RPMI7951 (cell line): ENCODE results near the gene SNX2. TPM values are rescaled to one million over a fixed set of nuclear protein-coding genes. Genes with fewer than 3 reads are reported as not detected.
"Not testable (repeated sequence)": the region's sequence is repeated elsewhere in the genome, so short reads cannot be mapped to it uniquely, and the experiment has no call there.

Source experiments
- DNase-seq: peaks from one replicate; pipeline ENCODE4 v3.0.0-alpha.2; 2012; ENCODE audit warnings: low read depth
- total RNA-seq: library from RNA; depleted of rRNA; stranded (reverse); fragments of >200 nt; shearing (Covaris generic); gene quantifications from 2 replicates; pipeline ENCODE4 v1.2.3, GENCODE V29; 2014; rRNA removed

The SNX2 gene
- total RNA-seq, 1 experiment from 2014 or later, result 68.2 TPM

GRCh38 chr5:122844136-122844909 lies 69.4 kb downstream of the SNX2 start:
- DNase-seq, result peak; percentile 8

DNA sequence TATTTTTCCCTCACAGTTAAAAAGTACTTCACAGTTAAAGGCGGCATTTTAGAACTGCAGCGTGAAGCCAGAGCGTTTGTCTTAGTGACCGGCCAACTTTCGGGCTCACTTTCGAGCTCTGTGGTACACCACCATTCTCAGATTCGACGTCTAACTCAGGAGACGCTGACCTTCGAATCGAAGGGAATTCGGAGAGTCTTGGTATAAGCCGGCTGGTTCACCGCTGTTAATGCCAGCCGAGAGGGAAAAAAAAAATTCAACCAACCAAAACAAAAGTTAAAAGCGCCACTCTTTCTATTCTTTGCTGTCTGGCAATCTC lies 70.0 kb downstream of the SNX2 start:
- no peak for DNase-seq

DNA sequence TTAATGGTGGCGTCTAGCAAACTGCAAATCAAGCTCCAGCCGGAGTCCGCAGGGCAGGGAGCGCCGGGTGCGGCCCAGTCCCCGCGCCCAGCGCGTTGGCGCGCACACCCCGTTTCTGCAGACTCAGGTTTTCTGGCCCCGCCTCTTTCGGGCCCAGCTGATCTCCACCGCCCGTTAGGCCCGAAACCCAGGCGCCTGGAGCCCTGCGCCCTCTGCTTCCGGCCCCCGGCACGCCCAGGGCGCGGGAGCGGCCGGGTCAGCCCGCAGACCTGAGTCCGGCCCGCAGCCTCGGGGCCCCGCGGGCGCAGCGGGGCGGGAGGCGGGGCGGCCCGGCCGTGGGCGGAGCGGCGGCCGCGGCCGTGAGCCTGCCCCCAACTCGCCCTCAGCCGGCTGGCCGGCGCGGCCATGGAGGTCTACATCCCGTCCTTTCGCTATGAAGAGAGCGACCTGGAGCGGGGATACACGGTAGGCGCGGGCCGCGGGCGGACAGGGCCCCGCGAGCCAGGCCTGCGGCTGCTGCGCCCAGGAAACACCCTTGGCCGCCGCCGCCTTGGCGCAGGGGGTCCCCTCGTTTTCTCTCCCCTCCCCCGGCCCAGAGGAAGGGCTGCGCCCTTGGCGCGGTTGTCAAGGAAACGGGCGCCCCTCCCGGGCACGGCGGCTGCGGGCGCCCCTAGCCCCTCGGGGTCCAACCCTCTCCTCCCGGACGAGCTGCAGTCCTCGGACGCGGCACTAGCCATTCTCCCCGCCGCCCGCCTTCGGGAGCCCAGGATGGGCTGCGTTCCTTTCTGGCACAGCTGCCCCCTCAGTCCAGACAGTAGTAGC lies 70.6 kb downstream of the SNX2 start, which contains the start of gene SNX24:
Gene SNX24, plus strand, starts transcription at position 385 of the 822 bp plus-strand sequence. Its CDS starts 21 bp downstream, at position 406.
- peak; percentile 78 for DNase-seq

- DNase-seq, result peak; percentile 49
Measured at GRCh38 chr5:122846051-122846550, 71.2 kb downstream of the SNX2 start.

DNA sequence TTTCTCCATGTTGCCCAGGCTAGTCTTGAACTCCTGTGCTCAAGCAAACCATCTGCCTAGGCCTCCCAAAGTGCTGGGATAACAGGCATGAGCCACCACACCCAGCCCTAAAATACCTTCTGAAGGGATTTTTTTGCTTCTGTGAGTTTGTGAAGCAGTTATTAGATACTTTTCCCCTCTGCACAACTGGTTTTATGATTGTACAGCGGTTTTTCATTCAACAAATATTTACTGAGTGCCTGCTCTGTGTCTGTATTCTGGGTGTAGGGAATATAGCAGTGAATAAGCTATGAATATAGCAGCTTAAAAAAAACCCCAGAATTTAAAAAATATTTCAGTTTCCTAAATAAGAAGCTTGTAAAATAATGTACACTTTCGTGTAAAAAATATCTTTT lies 72.8 kb downstream of the SNX2 start:
- DNase-seq, result no peak

- no peak for DNase-seq
Measured at GRCh38 chr5:122849771-122850170, 74.9 kb downstream of the SNX2 start.

GRCh38 chr5:122857538-122857937 lies 82.7 kb downstream of the SNX2 start:
- DNase-seq, result not testable (repeated sequence)

GRCh38 chr5:122858451-122858850 lies 83.6 kb downstream of the SNX2 start:
- DNase-seq, result no peak

DNA sequence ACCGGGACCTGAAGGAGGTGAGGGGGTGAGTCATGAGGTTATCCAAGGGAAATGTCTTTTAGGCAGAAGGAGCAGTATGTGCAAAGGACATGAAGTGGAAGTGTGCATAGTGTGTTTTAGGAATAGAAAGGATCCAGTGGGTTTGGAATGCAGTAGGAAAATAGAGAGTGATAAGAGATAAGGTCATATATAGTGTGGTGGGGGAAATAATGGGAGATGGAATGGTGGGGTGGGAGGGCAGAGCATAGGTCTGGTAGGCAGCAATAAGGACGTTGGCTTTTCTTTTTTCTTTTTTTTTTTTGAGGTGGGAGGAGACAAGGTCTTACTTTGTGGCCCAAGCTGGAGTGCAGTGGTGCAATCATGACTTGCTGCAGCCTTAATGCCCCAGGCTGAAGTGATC lies 88.4 kb downstream of the SNX2 start:
- no peak for DNase-seq

- DNase-seq, result no peak
Measured at GRCh38 chr5:122863721-122864120, 88.8 kb downstream of the SNX2 start.

GRCh38 chr5:122864400-122864799 lies 89.5 kb downstream of the SNX2 start:
- no peak for DNase-seq

GRCh38 chr5:122864842-122865241 lies 90.0 kb downstream of the SNX2 start:
- no peak for DNase-seq

DNA sequence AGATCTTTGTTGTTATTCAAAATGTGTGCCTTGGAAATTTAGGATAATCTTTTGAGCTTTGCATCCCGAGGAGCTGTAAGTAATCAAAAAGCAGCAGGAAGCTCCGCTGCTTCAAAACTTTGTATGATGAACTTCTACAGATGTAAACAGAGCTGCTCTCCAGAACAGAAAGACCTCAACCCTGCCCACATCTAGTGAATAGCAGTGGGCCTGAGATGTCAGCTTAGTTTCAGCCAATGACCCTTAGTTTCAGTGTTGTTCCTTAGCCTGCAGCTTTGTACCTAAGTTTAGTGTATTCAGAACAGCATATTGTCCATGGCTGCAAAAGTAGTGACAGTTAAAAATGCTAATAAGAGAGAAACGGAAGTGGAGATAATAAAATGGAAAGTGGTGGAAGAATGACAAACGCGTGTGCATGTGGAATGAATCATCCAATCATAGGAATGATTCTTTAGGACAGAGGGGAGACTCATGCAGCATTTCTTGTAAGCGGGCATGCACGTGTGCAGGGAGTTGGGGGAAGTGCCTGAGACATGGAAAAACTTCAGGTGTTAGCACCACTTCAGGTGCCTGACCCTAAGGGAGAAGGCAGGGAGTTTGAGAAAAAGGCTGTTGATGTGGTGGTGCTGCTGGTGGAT lies 95.5 kb downstream of the SNX2 start:
- no peak for DNase-seq

DNA sequence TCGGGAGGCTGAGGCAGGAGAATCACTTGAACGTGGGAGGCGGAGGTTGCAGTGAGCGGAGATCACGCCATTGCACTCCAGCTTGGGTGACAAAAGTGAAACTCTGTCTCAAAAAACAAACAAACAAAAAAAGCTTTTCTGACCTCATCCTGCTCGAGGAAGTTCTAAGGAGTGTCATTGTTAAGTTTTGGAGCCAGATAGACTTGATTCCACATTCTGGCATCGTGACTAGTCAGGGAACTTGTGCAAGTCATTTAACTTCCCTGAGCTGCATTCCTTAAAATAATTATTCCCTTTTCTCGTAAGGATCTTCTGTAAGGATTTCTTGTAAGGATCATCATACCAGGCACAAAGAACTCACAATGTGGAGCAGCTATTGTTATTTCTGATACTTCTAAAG lies 96.8 kb downstream of the SNX2 start:
- DNase-seq, result no peak

DNA sequence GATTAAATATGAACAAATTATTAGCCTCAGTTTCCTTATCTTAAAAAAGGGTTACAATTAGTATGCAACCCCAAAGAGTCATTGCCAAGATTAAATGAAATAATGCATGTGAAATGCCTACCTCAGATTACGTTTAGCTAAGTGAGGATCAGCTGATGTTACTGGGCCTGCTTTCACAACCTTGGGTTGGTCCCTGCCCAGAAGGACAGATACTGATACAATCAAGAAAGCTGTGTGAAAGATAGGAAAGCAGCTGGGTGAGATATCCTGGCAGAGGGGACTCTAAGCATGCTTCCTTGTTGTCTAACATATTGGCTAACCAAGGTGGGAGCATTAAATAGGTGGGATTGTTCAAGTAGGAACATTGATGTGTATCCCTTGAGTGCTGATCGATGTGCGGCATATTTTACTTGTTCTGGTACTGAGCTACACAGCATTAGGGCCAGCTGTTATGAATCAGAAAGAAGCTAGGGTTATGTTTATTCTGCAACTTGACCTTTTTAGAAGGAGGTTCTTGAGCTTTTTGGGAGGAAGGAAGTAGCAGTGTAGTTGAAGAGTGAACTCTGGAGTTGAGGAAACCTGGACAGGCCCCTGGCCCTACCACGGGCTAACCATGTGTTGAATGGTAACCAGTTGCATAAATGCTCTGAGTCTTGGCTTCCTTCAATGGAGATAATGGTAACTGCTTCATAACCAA lies 99.4 kb downstream of the SNX2 start:
- DNase-seq, result no peak

DNA sequence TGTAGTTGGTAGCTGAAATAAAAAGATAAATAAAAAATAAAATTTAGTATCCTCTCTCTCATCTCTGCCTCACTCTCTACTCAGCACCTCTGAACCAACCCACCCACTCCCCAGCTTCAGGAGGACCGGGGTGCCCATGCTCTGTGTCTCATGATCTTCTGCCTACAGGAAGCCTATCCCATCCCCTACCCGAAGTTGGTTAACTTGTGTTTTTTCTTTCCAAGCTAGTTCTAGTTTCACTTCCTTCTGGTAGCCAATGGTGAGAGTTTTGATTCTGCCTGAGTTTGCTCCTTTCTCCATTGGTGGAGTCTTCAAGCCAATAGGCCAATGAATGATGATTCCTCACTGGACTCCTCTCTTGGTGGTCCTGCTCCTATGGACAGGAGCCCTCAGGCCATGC lies 102.6 kb downstream of the SNX2 start:
- no peak for DNase-seq

- no peak for DNase-seq
Measured at GRCh38 chr5:122879076-122879475, 104.2 kb downstream of the SNX2 start.

Other genes starting within 250 kb of the SNX2 start
- 25.4 and 34.7 TPM in 2 replicates for gene SNX24, start 70.5 kb downstream of the SNX2 start, total RNA-seq